ENCODE data around the gene GMPPA.
A peak's percentile ranks its signal among the peaks of the same experiment; 100 is the strongest.

- TF ChIP-seq GATA3 (IDR thresholded peaks at IDR 0.05; ENCODE audit: low read depth, low read length) (no peak), GATA2 (IDR thresholded peaks at IDR 0.05; ENCODE audit: low read depth, low read length) (peak; percentile 37; the same call in 1 of the 2 replicates)
Measured at GRCh38 chr2:219511547-219512325, 13.0 kb downstream of the GMPPA start.

Data from SH-SY5Y (cell line).